ENCODE measurements around the gene GPR4. TPM values are rescaled to one million over a fixed set of nuclear protein-coding genes. Genes with fewer than 3 reads are reported as not detected.

The GPR4 gene
- total and polyA plus RNA-seq, 2 of the 8 experiments (the other 6 are each of a cell fraction or from before 2014, with no cell fraction given), result 0.19 to 0.39 TPM

GRCh38 chr19:45646345-45646698 lies 44.3 kb upstream of the GPR4 start (continued):
- no peak for TF ChIP-seq CHD7 (IDR thresholded peaks at IDR 0.05; ENCODE audit: insufficient replicate concordance, low read length)
- TF ChIP-seq KDM1A (IDR thresholded peaks at IDR 0.05; ENCODE audit: borderline replicate concordance, low read length), result peak; percentile 6; the same call in 1 of the 2 replicates
- no peak for TF ChIP-seq SUZ12 (IDR thresholded peaks at IDR 0.05; ENCODE audit: low read length)
- 0 out of 2 replicates have a peak, but pooled peaks have one; percentile 6 for TF ChIP-seq ATF2 (IDR thresholded peaks at IDR 0.05; ENCODE audit: low read length)
- TF ChIP-seq SAP30 (IDR thresholded peaks at IDR 0.05; ENCODE audit: insufficient read depth, insufficient replicate concordance, low read length), result no peak
- no peak for TF ChIP-seq TAF7 (optimal IDR thresholded peaks at IDR 0.05; ENCODE audit: borderline replicate concordance, low read depth, low read length)
- no peak for TF ChIP-seq SIRT6 (IDR thresholded peaks at IDR 0.05; ENCODE audit: low read length)
- no peak for TF ChIP-seq MAFK (IDR thresholded peaks at IDR 0.05; ENCODE audit: low read depth, low read length)
- no peak for TF ChIP-seq EZH2 (IDR thresholded peaks at IDR 0.05; ENCODE audit: low read depth, low read length, severe bottlenecking)
